ENCODE data around the gene ZKSCAN8. TPM values are rescaled to one million over a fixed set of nuclear protein-coding genes. Genes with fewer than 3 reads are reported as not detected.

Gene ZKSCAN8
- total and polyA plus RNA-seq, 2 experiments from 2014 or later, result 4.1 to 21.2 TPM

DNA sequence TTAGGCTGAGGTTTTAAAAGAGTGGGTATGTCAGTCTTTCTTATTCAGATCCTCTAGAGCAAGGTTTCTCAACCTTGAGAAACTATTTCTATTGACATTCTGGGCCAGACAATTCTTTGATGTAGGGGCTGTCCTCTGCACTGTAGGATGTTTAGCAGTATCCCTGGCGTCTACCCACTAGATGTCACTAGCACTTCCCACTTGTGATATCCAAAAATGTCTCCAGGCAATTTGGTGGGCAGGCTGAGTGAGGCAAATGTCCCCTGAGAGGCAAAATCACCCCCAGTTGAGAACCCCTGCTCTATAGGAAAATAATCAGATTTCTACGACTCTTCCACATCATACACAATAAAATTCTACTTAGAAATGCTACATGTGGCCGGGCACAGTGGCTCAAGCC lies 7.7 kb upstream of the ZKSCAN8 start:
- Histone ChIP-seq H3K4me1 (ENCODE audit: insufficient read depth) (peaks cover 8% of the 10 kb centered on the region), H2AFZ (no peak overlapping the region), H4K20me1 (ENCODE audit: insufficient read depth, poor library complexity, severe bottlenecking) (no peaks in the 10 kb centered on the region), H3K36me3 (replicated peaks; ENCODE audit: insufficient read depth, low read depth) (no peaks in the 10 kb centered on the region), H3K27me3 (no peaks in the 10 kb centered on the region), H3K9me2 (replicated peaks; ENCODE audit: insufficient read depth) (no peaks in the 10 kb centered on the region), H3K4me3 (no peak overlapping the region), H3K9me3 (ENCODE audit: low read depth) (no peaks in the 10 kb centered on the region), H3K27ac (no peak overlapping the region), H3K4me2 (no peak overlapping the region), H3K79me2 (peaks cover 67% of the 10 kb centered on the region)
- TF ChIP-seq, protein P1, sequence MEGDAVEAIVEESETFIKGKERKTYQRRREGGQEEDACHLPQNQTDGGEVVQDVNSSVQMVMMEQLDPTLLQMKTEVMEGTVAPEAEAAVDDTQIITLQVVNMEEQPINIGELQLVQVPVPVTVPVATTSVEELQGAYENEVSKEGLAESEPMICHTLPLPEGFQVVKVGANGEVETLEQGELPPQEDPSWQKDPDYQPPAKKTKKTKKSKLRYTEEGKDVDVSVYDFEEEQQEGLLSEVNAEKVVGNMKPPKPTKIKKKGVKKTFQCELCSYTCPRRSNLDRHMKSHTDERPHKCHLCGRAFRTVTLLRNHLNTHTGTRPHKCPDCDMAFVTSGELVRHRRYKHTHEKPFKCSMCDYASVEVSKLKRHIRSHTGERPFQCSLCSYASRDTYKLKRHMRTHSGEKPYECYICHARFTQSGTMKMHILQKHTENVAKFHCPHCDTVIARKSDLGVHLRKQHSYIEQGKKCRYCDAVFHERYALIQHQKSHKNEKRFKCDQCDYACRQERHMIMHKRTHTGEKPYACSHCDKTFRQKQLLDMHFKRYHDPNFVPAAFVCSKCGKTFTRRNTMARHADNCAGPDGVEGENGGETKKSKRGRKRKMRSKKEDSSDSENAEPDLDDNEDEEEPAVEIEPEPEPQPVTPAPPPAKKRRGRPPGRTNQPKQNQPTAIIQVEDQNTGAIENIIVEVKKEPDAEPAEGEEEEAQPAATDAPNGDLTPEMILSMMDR (IDR thresholded peaks at IDR 0.05; ENCODE audit: poor library complexity), result peak; percentile 43
- TF ChIP-seq EZH2phosphoT487 (IDR thresholded peaks at IDR 0.05; ENCODE audit: low read depth, severe bottlenecking, unreplicated experiment) (no peak), EZH2 (IDR thresholded peaks at IDR 0.05; ENCODE audit: borderline replicate concordance) (no peak)
- 48% methylated on average over 3 of the region's 3 CpGs for WGBS (ENCODE audit: low lambda C conversion rate, missing lambda C conversion rate)
- DNase-seq (ENCODE audit: low spot score), result peak; percentile 34

DNA sequence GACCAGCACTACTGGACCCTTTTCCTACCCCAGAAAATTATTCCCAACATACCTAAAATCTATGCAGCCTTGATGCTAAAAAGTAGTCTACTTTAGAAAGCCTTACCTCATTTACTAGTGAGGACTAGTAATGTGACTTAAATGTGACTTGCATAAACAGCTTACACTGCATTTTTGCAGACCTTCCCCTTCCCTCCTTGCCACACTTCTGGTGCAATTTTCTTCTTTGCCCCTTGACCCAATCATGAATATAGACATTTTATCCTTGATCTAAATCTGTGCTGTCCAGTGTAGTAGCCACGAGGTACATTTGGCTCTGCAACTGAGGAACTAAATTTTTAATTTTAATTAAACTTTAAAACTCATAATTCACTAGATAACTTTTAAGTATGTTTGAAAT lies 7.0 kb upstream of the ZKSCAN8 start:
- no peak overlapping the region for H3K4me2 ChIP-seq
- H3K9me2 ChIP-seq (replicated peaks; ENCODE audit: insufficient read depth), result no peaks in the 10 kb centered on the region
- H4K20me1 ChIP-seq (ENCODE audit: insufficient read depth, poor library complexity, severe bottlenecking), result no peaks in the 10 kb centered on the region
- H3K9me3 ChIP-seq (ENCODE audit: low read depth), result no peaks in the 10 kb centered on the region
- peaks cover 64% of the 10 kb centered on the region for H3K79me2 ChIP-seq
- no peak for TF ChIP-seq EZH2 (IDR thresholded peaks at IDR 0.05; ENCODE audit: borderline replicate concordance)
- TF ChIP-seq, protein P1 (IDR thresholded peaks at IDR 0.05; ENCODE audit: poor library complexity), result no peak
- no peak for TF ChIP-seq EZH2phosphoT487 (IDR thresholded peaks at IDR 0.05; ENCODE audit: low read depth, severe bottlenecking, unreplicated experiment)
- no peak overlapping the region for H3K27ac ChIP-seq
- no peak overlapping the region for H2AFZ ChIP-seq
- H3K4me1 ChIP-seq (ENCODE audit: insufficient read depth), result peaks cover 8% of the 10 kb centered on the region
- WGBS (ENCODE audit: low lambda C conversion rate, missing lambda C conversion rate), result 90% methylated on average over 1 of the region's 1 CpG
- H3K36me3 ChIP-seq (replicated peaks; ENCODE audit: insufficient read depth, low read depth), result no peaks in the 10 kb centered on the region
- H3K27me3 ChIP-seq, result no peaks in the 10 kb centered on the region
- DNase-seq (ENCODE audit: low spot score), result no peak
- H3K4me3 ChIP-seq, result no peak overlapping the region

DNA sequence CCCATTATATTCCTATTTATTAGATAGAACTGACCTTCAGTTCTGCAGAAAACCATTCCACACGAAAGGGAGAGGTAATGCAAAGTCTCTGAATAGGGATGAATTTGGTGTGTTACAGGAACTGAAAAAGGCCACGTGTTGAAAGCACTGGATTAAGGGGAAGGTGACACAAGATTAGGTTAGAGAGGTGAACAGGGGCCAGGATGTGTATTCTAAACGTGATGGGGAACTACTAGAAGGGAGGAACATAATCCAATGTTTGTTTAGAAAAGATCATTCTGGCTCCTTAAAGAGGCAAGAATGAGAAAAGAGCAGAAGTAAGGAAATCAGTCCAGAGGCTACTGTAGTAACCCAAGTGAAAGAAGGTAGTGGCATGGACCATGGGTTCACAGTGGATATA lies 6.3 kb upstream of the ZKSCAN8 start:
- Histone ChIP-seq H2AFZ (no peak overlapping the region), H3K79me2 (peaks cover 59% of the 10 kb centered on the region)
- WGBS (ENCODE audit: low lambda C conversion rate, missing lambda C conversion rate), result 30% methylated on average over 3 of the region's 3 CpGs

DNA sequence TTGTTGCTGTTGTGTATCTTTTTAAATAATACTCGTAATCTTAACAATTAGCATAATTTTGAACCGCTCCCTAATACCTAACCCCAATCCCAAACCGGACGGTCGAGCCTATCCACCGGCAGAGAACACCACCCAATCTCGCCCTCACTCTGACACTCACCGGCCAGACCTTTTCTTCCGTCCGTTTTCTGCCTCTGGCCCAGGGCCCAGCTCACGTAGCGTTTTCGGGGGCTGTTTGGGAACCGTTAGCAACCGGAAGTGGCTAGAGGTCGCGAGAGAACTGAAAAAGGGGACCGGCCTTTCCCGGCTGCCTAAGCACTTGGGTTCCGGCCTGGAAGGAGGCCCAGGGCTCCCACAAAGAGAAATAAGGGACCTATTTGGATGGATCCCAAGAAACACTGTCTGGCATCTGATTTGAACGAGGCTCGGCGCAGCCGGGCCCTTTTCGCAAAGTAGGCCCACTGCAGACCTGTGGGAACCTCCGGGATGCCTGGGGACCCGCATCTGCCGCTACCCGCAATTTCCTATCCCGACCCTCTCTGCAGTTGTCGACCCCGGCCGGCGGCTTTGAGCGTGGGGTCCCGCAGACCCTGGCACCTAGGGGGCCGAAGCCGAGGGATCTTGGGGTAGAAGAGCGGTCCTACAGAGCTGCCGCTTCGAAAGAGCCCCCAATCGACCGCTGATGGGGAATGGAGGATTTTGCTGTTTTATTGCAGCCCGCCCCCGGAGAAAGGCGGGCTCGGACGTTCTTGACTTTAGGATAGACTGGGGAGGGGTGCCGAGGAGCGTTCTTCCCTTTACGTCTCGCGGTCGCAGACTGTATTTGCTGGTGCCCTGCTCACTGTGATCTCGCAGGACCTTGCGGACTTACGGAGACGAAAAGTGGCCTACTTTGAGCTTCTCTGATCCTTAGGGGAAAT lies 4.8 kb upstream of the ZKSCAN8 start:
- peak overlapping the region; percentile 86 for H3K4me2 ChIP-seq
- no peaks in the 10 kb centered on the region for H3K9me3 ChIP-seq (ENCODE audit: low read depth)
- H3K27ac ChIP-seq, result peak overlapping the region; percentile 90
- peak; percentile 93 for DNase-seq (ENCODE audit: low spot score)
- WGBS (ENCODE audit: low lambda C conversion rate, missing lambda C conversion rate), result under 1% methylated on average over 58 of the region's 58 CpGs
- H3K4me3 ChIP-seq, result peak overlapping the region; percentile 76
- H3K9me2 ChIP-seq (replicated peaks; ENCODE audit: insufficient read depth), result no peaks in the 10 kb centered on the region
- H3K27me3 ChIP-seq, result no peaks in the 10 kb centered on the region
- peaks cover 8% of the 10 kb centered on the region for H3K4me1 ChIP-seq (ENCODE audit: insufficient read depth)
- peaks cover 45% of the 10 kb centered on the region for H3K79me2 ChIP-seq
- no peak for TF ChIP-seq EZH2 (IDR thresholded peaks at IDR 0.05; ENCODE audit: borderline replicate concordance)
- no peak for TF ChIP-seq EZH2phosphoT487 (IDR thresholded peaks at IDR 0.05; ENCODE audit: low read depth, severe bottlenecking, unreplicated experiment)
- no peaks in the 10 kb centered on the region for H4K20me1 ChIP-seq (ENCODE audit: insufficient read depth, poor library complexity, severe bottlenecking)
- H2AFZ ChIP-seq, result peak overlapping the region; percentile 99
- H3K36me3 ChIP-seq (replicated peaks; ENCODE audit: insufficient read depth, low read depth), result no peaks in the 10 kb centered on the region

More for the DNA sequence above, 6.3 kb upstream of the ZKSCAN8 start:
- Histone ChIP-seq H4K20me1 (ENCODE audit: insufficient read depth, poor library complexity, severe bottlenecking) (no peaks in the 10 kb centered on the region), H3K9me3 (ENCODE audit: low read depth) (no peaks in the 10 kb centered on the region), H3K4me2 (peak overlapping the region; percentile 86), H3K27me3 (no peaks in the 10 kb centered on the region), H3K9me2 (replicated peaks; ENCODE audit: insufficient read depth) (no peaks in the 10 kb centered on the region), H3K4me1 (ENCODE audit: insufficient read depth) (peaks cover 8% of the 10 kb centered on the region), H3K36me3 (replicated peaks; ENCODE audit: insufficient read depth, low read depth) (no peaks in the 10 kb centered on the region), H3K27ac (no peak overlapping the region), H3K4me3 (no peak overlapping the region)
- no peak for TF ChIP-seq EZH2 (IDR thresholded peaks at IDR 0.05; ENCODE audit: borderline replicate concordance)
- no peak for DNase-seq (ENCODE audit: low spot score)

Data from hepatocyte (in vitro differentiated cells).